ENCODE measurements around the gene MAS1. TPM values are rescaled to one million over a fixed set of nuclear protein-coding genes. Genes with fewer than 3 reads are reported as not detected.

The MAS1 gene
- polyA plus RNA-seq, 1 of the 3 experiments (the other 2 are of a cell fraction): not detected

DNA sequence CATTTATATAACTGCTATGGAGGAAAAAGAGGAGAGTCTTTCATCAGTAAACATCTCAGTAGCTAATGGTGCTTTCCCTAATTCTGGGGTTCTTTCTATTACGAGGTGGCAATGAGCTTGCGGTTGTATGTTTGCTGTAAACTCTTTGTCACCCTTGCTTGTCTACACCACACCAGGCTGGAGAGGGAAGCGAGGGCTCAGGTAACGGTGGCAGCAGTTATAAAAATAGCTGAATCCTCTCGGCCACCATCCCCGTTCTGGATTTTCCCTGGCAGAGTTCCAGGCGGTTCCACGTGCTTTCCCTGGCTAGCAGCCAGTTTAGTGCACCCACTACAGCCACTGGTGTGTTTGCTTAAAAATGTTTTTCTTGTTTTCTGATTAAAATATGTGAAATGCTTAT, 39.0 kb downstream of the MAS1 start:
- H3K36me3 ChIP-seq (replicated peaks in 1 of 2; ENCODE audit: control insufficient read depth in 1 of 2, insufficient read depth in 2 of 2, low read length in 1 of 2): no peaks in the 10 kb centered on the region
- H3K4me3 ChIP-seq (ENCODE audit: low read depth in 2 of 2, low read length in 1 of 2): no peak overlapping the region
- ChIA-PET POLR2A (no interaction called here), CTCF (interaction anchor here (0.6 kb wide), 1 partner anchor 849 kb away, joined by 3 read pairs; no protein-coding TSS in a partner anchor)
- H3K4me1 ChIP-seq (ENCODE audit: control insufficient read depth in 1 of 2, insufficient read depth in 2 of 2, low read depth in 1 of 2, low read length in 1 of 2): peaks cover 0 to 3% of the 10 kb centered on the region in 2 experiments; a peak in 2 of 4 replicates
- H3K4me2 ChIP-seq: no peak overlapping the region
- WGBS (ENCODE audit: low lambda C conversion rate): 32% methylated on average over 8 of the region's 8 CpGs
- no peak overlapping the region for H3K9ac ChIP-seq
- no peaks in the 10 kb centered on the region for H3K27me3 ChIP-seq (ENCODE audit: insufficient read depth)
- H4K20me1 ChIP-seq (ENCODE audit: insufficient read depth): no peaks in the 10 kb centered on the region
- no peaks in the 10 kb centered on the region for H3K79me2 ChIP-seq (ENCODE audit: insufficient read depth)
- H2AFZ ChIP-seq (ENCODE audit: low read depth): no peak overlapping the region
- TF ChIP-seq NFIC (IDR thresholded peaks at IDR 0.05; ENCODE audit: borderline replicate concordance) (peak; percentile 41; the same call in 1 of the 2 replicates), TEAD4 (IDR thresholded peaks at IDR 0.05; ENCODE audit: borderline replicate concordance, insufficient read depth) (no peak)
- H3K27ac ChIP-seq (ENCODE audit: low read depth in 2 of 2, low read length in 1 of 2): no peak overlapping the region
- no peaks in the 10 kb centered on the region for H3F3A ChIP-seq (replicated peaks; ENCODE audit: insufficient read depth)
- H3K9me3 ChIP-seq: no peaks in the 10 kb centered on the region
- DNase-seq: no peak
- H3K9me2 ChIP-seq: no peaks in the 10 kb centered on the region

- Histone ChIP-seq H3K9me2 (no peaks in the 10 kb centered on the region), H3K36me3 (replicated peaks in 1 of 2; ENCODE audit: control insufficient read depth in 1 of 2, insufficient read depth in 2 of 2, low read length in 1 of 2) (no peaks in the 10 kb centered on the region), H3K9me3 (no peaks in the 10 kb centered on the region), H3K4me1 (ENCODE audit: control insufficient read depth in 1 of 2, insufficient read depth in 2 of 2, low read depth in 1 of 2, low read length in 1 of 2) (peaks cover 0 to 3% of the 10 kb centered on the region in 2 experiments; a peak in 2 of 4 replicates), H2AFZ (ENCODE audit: low read depth) (no peak overlapping the region), H3K27ac (ENCODE audit: low read depth in 2 of 2, low read length in 1 of 2) (no peak overlapping the region), H3F3A (replicated peaks; ENCODE audit: insufficient read depth) (no peaks in the 10 kb centered on the region), H3K9ac (no peak overlapping the region), H3K4me2 (no peak overlapping the region), H3K27me3 (ENCODE audit: insufficient read depth) (no peaks in the 10 kb centered on the region), H3K4me3 (ENCODE audit: low read depth in 2 of 2, low read length in 1 of 2) (no peak overlapping the region), H4K20me1 (ENCODE audit: insufficient read depth) (no peaks in the 10 kb centered on the region), H3K79me2 (ENCODE audit: insufficient read depth) (no peaks in the 10 kb centered on the region)
- 77% methylated on average over 3 of the region's 3 CpGs for WGBS (ENCODE audit: low lambda C conversion rate)
- TF ChIP-seq USF2 (IDR thresholded peaks at IDR 0.05; ENCODE audit: borderline replicate concordance, low read depth, low read length) (no peak), EP300 (IDR thresholded peaks at IDR 0.05; ENCODE audit: borderline replicate concordance in 1 of 2, low read depth in 1 of 2, low read length in 1 of 2) (no peak), USF1 (IDR thresholded peaks at IDR 0.05; ENCODE audit: borderline replicate concordance, low read depth) (no peak), RCOR1 (IDR thresholded peaks at IDR 0.05; ENCODE audit: low read length) (no peak), RAD21 (IDR thresholded peaks at IDR 0.05; ENCODE audit: low read length) (no peak), RFX5 (IDR thresholded peaks at IDR 0.05; ENCODE audit: low read length) (no peak), POLR2AphosphoS5 (IDR thresholded peaks at IDR 0.05; ENCODE audit: low read depth, low read length) (no peak), FOXJ3 (CRISPR knock-in tag; IDR thresholded peaks at IDR 0.05) (no peak), FOXM1 (IDR thresholded peaks at IDR 0.05; ENCODE audit: low read depth) (no peak), ELF1 (IDR thresholded peaks at IDR 0.05) (no peak)
- TF ChIP-seq, protein P1, sequence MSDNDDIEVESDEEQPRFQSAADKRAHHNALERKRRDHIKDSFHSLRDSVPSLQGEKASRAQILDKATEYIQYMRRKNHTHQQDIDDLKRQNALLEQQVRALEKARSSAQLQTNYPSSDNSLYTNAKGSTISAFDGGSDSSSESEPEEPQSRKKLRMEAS (IDR thresholded peaks at IDR 0.05; ENCODE audit: low read depth): no peak
- TF ChIP-seq, protein P2, sequence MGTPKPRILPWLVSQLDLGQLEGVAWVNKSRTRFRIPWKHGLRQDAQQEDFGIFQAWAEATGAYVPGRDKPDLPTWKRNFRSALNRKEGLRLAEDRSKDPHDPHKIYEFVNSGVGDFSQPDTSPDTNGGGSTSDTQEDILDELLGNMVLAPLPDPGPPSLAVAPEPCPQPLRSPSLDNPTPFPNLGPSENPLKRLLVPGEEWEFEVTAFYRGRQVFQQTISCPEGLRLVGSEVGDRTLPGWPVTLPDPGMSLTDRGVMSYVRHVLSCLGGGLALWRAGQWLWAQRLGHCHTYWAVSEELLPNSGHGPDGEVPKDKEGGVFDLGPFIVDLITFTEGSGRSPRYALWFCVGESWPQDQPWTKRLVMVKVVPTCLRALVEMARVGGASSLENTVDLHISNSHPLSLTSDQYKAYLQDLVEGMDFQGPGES (IDR thresholded peaks at IDR 0.05; ENCODE audit: low read depth, low read length): no peak
- ChIA-PET POLR2A (no interaction called here), CTCF (interaction anchor here (0.8 kb wide), 1 partner anchor 763 kb away, joined by 3 read pairs; no protein-coding TSS in a partner anchor)
- no peak for DNase-seq
These were observed 40.3 kb downstream of the MAS1 start for GRCh38 chr6:159931112-159931511.
